H1 (cell line): Measurements from ENCODE around the gene CTXN1. TPM values are rescaled to one million over a fixed set of nuclear protein-coding genes. Genes with fewer than 3 reads are reported as not detected.

Source experiments
- CTCF ChIA-PET: fragments of 300-600 bp; sonication (Branson Sonifier 250); formaldehyde crosslinking; loops from one replicate; lab custom pipeline; 2021; ENCODE audit not compliant: partially characterized antibody; lab: Charles Lee
- POLR2A ChIA-PET: fragments of 300-600 bp; sonication (Branson Sonifier 250); formaldehyde crosslinking; loops from one replicate; lab custom pipeline; 2021; ENCODE audit warnings: inconsistent platforms; ENCODE audit not compliant: partially characterized antibody; lab: Charles Lee
- DNase-seq, 2 experiments: peaks; one replicate each; pipeline versions ENCODE4 v3.0.0 to v3.0.0-alpha.2; 2010 to 2022; ENCODE audit warnings: low spot score in 2 of 2, low read depth in 1 of 2, mixed read lengths in 1 of 2
- FAIRE-seq: peaks from 2 replicates; lab custom pipeline; 2011; peaks lifted over from hg19 to GRCh38; lab: Jason Lieb, UNC
- H2AFZ ChIP-seq: 2 replicates; pipeline ENCODE4 v1.8.1; 2012; ENCODE audit warnings: low read length, inconsistent platforms
- H2AK5ac ChIP-seq: 2 replicates; pipeline ENCODE4 v1.6.1; 2013; ENCODE audit warnings: low read depth, low read length
- H2BK120ac ChIP-seq: replicated peaks from 2 replicates; pipeline ENCODE3; 2013; ENCODE audit warnings: low read depth, low read length, inconsistent platforms
- H2BK12ac ChIP-seq: 2 replicates; pipeline ENCODE4 v1.6.1; 2013; ENCODE audit warnings: low read depth, low read length
- H2BK15ac ChIP-seq: 2 replicates; pipeline ENCODE4 v1.6.1; 2013; ENCODE audit warnings: low read length
- H2BK20ac ChIP-seq: 2 replicates; pipeline ENCODE4 v1.6.1; 2013; ENCODE audit warnings: low read length
- H2BK5ac ChIP-seq: 2 replicates; pipeline ENCODE4 v1.6.1; 2013; ENCODE audit warnings: low read depth, low read length
- H3K14ac ChIP-seq: 2 replicates; pipeline ENCODE4 v1.6.1; 2013; ENCODE audit warnings: inconsistent platforms; ENCODE audit not compliant: insufficient read length
- H3K18ac ChIP-seq: 2 replicates; pipeline ENCODE4 v1.6.1; 2013; ENCODE audit warnings: low read length; ENCODE audit errors: extremely low read depth
- H3K23ac ChIP-seq: 2 replicates; pipeline ENCODE4 v1.6.1; 2013; ENCODE audit warnings: inconsistent platforms; ENCODE audit not compliant: insufficient read length
- H3K23me2 ChIP-seq: 2 replicates; pipeline ENCODE4 v1.6.1; 2013; ENCODE audit warnings: low read depth, low read length
- H3K27ac ChIP-seq: 2 replicates; pipeline ENCODE4 v1.6.1; 2011; ENCODE audit warnings: low read depth, low read length, inconsistent platforms
- H3K27me3 ChIP-seq, 4 experiments: replicated peaks in 1 of 4; 1 replicate in 1 of 4; 2 replicates in 3 of 4; pipeline versions ENCODE4 v1.6.1 to v1.8.1; 2011 to 2013; ENCODE audit warnings: low read length in 3 of 4, mild to moderate bottlenecking in 3 of 4, inconsistent platforms in 2 of 4, mixed read lengths in 2 of 4, moderate library complexity in 1 of 4; ENCODE audit not compliant: control insufficient read depth in 3 of 4, insufficient read depth in 3 of 4; ENCODE audit errors: extremely low read depth in 1 of 4
- H3K36me3 ChIP-seq, 4 experiments: 2 replicates each; pipeline versions ENCODE4 v1.6.1 to v1.8.1; 2011 to 2013; ENCODE audit warnings: mild to moderate bottlenecking in 4 of 4, low read length in 3 of 4, moderate library complexity in 2 of 4, control low read depth in 1 of 4, inconsistent platforms in 1 of 4; ENCODE audit not compliant: insufficient read depth in 4 of 4, control insufficient read depth in 2 of 4
- H3K4ac ChIP-seq: replicated peaks from 2 replicates; pipeline ENCODE3; 2013; ENCODE audit warnings: low read length, low read depth, mixed read lengths, inconsistent platforms; ENCODE audit not compliant: insufficient read length
- H3K4me1 ChIP-seq, 4 experiments: replicated peaks in 1 of 4; 1 replicate in 1 of 4; 2 replicates in 3 of 4; pipeline versions ENCODE4 v1.6.1 to v1.8.1; 2011 to 2013; ENCODE audit warnings: low read length in 3 of 4, inconsistent platforms in 2 of 4, mixed read lengths in 1 of 4; ENCODE audit not compliant: insufficient read depth in 4 of 4, control insufficient read depth in 3 of 4
- H3K4me2 ChIP-seq, 2 experiments: 2 replicates each; pipeline versions ENCODE4 v1.6.1 to v1.8.1; 2011 to 2013; ENCODE audit warnings: low read depth in 2 of 2, low read length in 2 of 2, control low read depth in 1 of 2, inconsistent platforms in 1 of 2, mild to moderate bottlenecking in 1 of 2; ENCODE audit not compliant: insufficient read depth in 1 of 2
- H3K4me3 ChIP-seq, 4 experiments: fragments of 200-600, 300-600 bp in 1 of 4; sonication (generic), shearing (Covaris generic), sonication (Bioruptor Twin) in 1 of 4; 2 replicates each; pipeline versions ENCODE4 v1.5.1 to v1.8.1; 2011 to 2016; ENCODE audit warnings: low read length in 4 of 4, low read depth in 3 of 4, control low read depth in 2 of 4, inconsistent platforms in 2 of 4, mild to moderate bottlenecking in 2 of 4, mixed read lengths in 1 of 4, moderate library complexity in 1 of 4; ENCODE audit not compliant: insufficient read depth in 2 of 4; ENCODE audit errors: extremely low read depth in 1 of 4
- H3K56ac ChIP-seq: replicated peaks from 2 replicates; pipeline ENCODE3; 2013; ENCODE audit warnings: low read depth, mild to moderate bottlenecking, mixed read lengths, low read length, inconsistent platforms; ENCODE audit not compliant: insufficient read length
- H3K79me1 ChIP-seq: 2 replicates; pipeline ENCODE4 v1.6.1; 2013; ENCODE audit warnings: low read depth, low read length, control low read depth
- H3K79me2 ChIP-seq, 2 experiments: 2 replicates each; pipeline versions ENCODE4 v1.6.1 to v1.8.1; 2012 to 2013; ENCODE audit warnings: low read length in 2 of 2, mild to moderate bottlenecking in 2 of 2, inconsistent platforms in 1 of 2; ENCODE audit not compliant: insufficient read depth in 2 of 2, control insufficient read depth in 1 of 2
- H3K9ac ChIP-seq, 4 experiments: replicated peaks in 1 of 4; 1 replicate in 1 of 4; 2 replicates in 3 of 4; pipeline versions ENCODE4 v1.6.1 to v1.8.1; 2011 to 2013; ENCODE audit warnings: low read depth in 3 of 4, low read length in 3 of 4, control low read depth in 2 of 4, mild to moderate bottlenecking in 2 of 4, moderate library complexity in 2 of 4, inconsistent platforms in 1 of 4; ENCODE audit errors: extremely low read depth in 1 of 4
- H3K9me3 ChIP-seq, 2 experiments: 2 replicates each; pipeline versions ENCODE4 v1.6.1 to v1.8.1; 2012 to 2013; ENCODE audit warnings: mild to moderate bottlenecking in 2 of 2, moderate library complexity in 2 of 2, control low read depth in 1 of 2, inconsistent platforms in 1 of 2, low read depth in 1 of 2, low read length in 1 of 2, mixed read lengths in 1 of 2; ENCODE audit not compliant: insufficient read depth in 2 of 2
- H4K20me1 ChIP-seq, 2 experiments: replicated peaks in 1 of 2; 2 replicates each; pipeline versions ENCODE3 to v1.8.1; 2011 to 2013; ENCODE audit warnings: inconsistent platforms in 2 of 2, low read length in 2 of 2, mild to moderate bottlenecking in 1 of 2; ENCODE audit not compliant: insufficient read depth in 2 of 2, control insufficient read depth in 1 of 2
- H4K5ac ChIP-seq: 2 replicates; pipeline ENCODE4 v1.6.1; 2013; ENCODE audit warnings: low read length, low read depth, mixed read lengths, inconsistent platforms; ENCODE audit not compliant: insufficient read length
- H4K8ac ChIP-seq: 2 replicates; pipeline ENCODE4 v1.8.0; 2013; ENCODE audit warnings: mild to moderate bottlenecking, moderate library complexity, low read length, inconsistent platforms; ENCODE audit not compliant: insufficient read depth; ENCODE audit errors: extremely low read depth
- H4K91ac ChIP-seq: replicated peaks from 2 replicates; pipeline ENCODE3; 2013; ENCODE audit warnings: low read length, mixed read lengths, inconsistent platforms; ENCODE audit not compliant: insufficient read length
- KDM1A ChIP-seq: fragments of 200-600, 300-600 bp; sonication (generic); IDR thresholded peaks from 2 replicates; pipeline ENCODE4 v1.7.1; 2016; ENCODE audit warnings: mild to moderate bottlenecking, low read length, borderline replicate concordance
- KDM5A ChIP-seq: fragments of 200-600 bp; IDR thresholded peaks from 2 replicates; pipeline ENCODE4 v1.7.1; 2012; ENCODE audit warnings: mild to moderate bottlenecking, low read length, inconsistent platforms, mixed read lengths
- MAX ChIP-seq: IDR thresholded peaks from 2 replicates; pipeline ENCODE4 v1.6.1; 2012; ENCODE audit warnings: inconsistent platforms
- NANOG ChIP-seq: IDR thresholded peaks from 2 replicates; pipeline ENCODE4 v1.6.1; 2011; ENCODE audit warnings: low read length, low read depth, mild to moderate bottlenecking, inconsistent platforms; ENCODE audit not compliant: insufficient read depth, poor library complexity, severe bottlenecking
- RAD21 ChIP-seq, 2 experiments: IDR thresholded peaks in 1 of 2; conservative IDR thresholded peaks in 1 of 2; 2 replicates each; pipeline ENCODE4 v1.6.1; 2011; ENCODE audit warnings: low read depth in 2 of 2, low read length in 2 of 2, improper control_type of control experiment in 1 of 2, inconsistent platforms in 1 of 2, mild to moderate bottlenecking in 1 of 2, moderate library complexity in 1 of 2
- RBBP5 ChIP-seq: IDR thresholded peaks from 2 replicates; pipeline ENCODE4 v1.7.1; 2012; ENCODE audit warnings: low read depth, mild to moderate bottlenecking, inconsistent platforms, low read length, moderate library complexity, borderline replicate concordance
- RNF2 ChIP-seq: fragments of 200-900, 300-1000 bp; sonication (generic); IDR thresholded peaks from 2 replicates; pipeline ENCODE4 v1.7.1; 2016; ENCODE audit warnings: borderline replicate concordance, low read depth, mild to moderate bottlenecking, antibody characterized with exemption, low read length; ENCODE audit not compliant: poor library complexity, severe bottlenecking; ENCODE audit errors: missing control alignments
- RXRA ChIP-seq: IDR thresholded peaks from 2 replicates; pipeline ENCODE4 v1.6.1; 2011; ENCODE audit warnings: low read depth, mild to moderate bottlenecking, low read length, moderate library complexity; ENCODE audit not compliant: insufficient read depth
- TAF7 ChIP-seq: optimal IDR thresholded peaks from 2 replicates; pipeline ENCODE3; 2011; ENCODE audit warnings: low read depth, mild to moderate bottlenecking, inconsistent platforms, low read length, moderate library complexity, borderline replicate concordance
- TBP ChIP-seq: IDR thresholded peaks from 2 replicates; pipeline ENCODE4 v1.6.1; 2011; ENCODE audit warnings: low read depth, low read length, improper control_type of control experiment
- YY1 ChIP-seq: IDR thresholded peaks from 2 replicates; pipeline ENCODE4 v1.6.1; 2011; ENCODE audit warnings: low read depth, mild to moderate bottlenecking, low read length
- WGBS, 2 experiments: shearing (Covaris generic) in 1 of 2; methylation state at CpG; one replicate each; pipeline versions ENCODE4 v1.1.6 to v1.1.7; 2013 to 2015; ENCODE audit warnings: low lambda C conversion rate in 2 of 2, mixed read lengths in 2 of 2, inconsistent platforms in 1 of 2, low coverage in 1 of 2, missing lambda C conversion rate in 1 of 2; ENCODE audit not compliant: insufficient replicate concordance in 2 of 2, insufficient coverage in 1 of 2, insufficient read length in 1 of 2; ENCODE audit errors: extremely low coverage in 1 of 2, missing lambda C conversion rate in 1 of 2; 5-methylcytosine and 5-hydroxymethylcytosine counted together
- polyA plus RNA-seq, 7 experiments: library from polyadenylated mRNA; depleted of rRNA in 3 of 7; stranded (reverse) in 5 of 7; unstranded in 2 of 7; fragments of >200 nt in 5 of 7; fragments of 200-250 nt in 2 of 7; gene quantifications; 1 replicate in 5 of 7; 2 replicates in 1 of 7; 4 replicates in 1 of 7; pipeline versions ENCODE4 v1.2.1 to v1.2.3, GENCODE V29; 2011 to 2013; ENCODE audit warnings: missing spikeins in 2 of 7, mixed read lengths in 2 of 7
- total RNA-seq: library from RNA; stranded (reverse); fragmentation: NEBNext Ultra II Directional; extraction: Animal tissue kit (Norgen Biotek cat#: 25700); gene quantifications from 2 replicates; pipeline ENCODE4 v1.2.1, GENCODE V29; 2021

Gene CTXN1
- total and polyA plus RNA-seq, 2 of the 8 experiments (the other 6 are each of a cell fraction or from before 2014, with no cell fraction given): 16.4 to 58.0 TPM

- no peak overlapping the region for H3K18ac ChIP-seq
- DNase-seq (no peak), FAIRE-seq (no peak)
- H2AK5ac ChIP-seq: no peak overlapping the region
- no peak overlapping the region for H2AFZ ChIP-seq
- H3K23me2 ChIP-seq: peaks cover 5% of the 10 kb centered on the region; the same call in 1 of the 2 replicates
- H3K79me2 ChIP-seq: peaks cover 0 to 2% of the 10 kb centered on the region in 2 experiments; a peak in 1 of 4 replicates
- H2BK5ac ChIP-seq: no peak overlapping the region
- no peak overlapping the region for H3K4me2 ChIP-seq
- peaks cover 5 to 20% of the 10 kb centered on the region in 2 experiments for H4K20me1 ChIP-seq
- H4K91ac ChIP-seq: no peak overlapping the region
- no peak overlapping the region for H3K4me3 ChIP-seq
- no peaks in the 10 kb centered on the region for H3K9me3 ChIP-seq
- H2BK120ac ChIP-seq: no peak overlapping the region
- H3K36me3 ChIP-seq: peaks cover 5 to 30% (median 16%) of the 10 kb centered on the region in 4 experiments; a peak in 4 of 8 replicates
- no peak overlapping the region for H3K23ac ChIP-seq
- no peak overlapping the region for H4K8ac ChIP-seq
- H3K4me1 ChIP-seq: peaks cover 0 to 3% (median 2%) of the 10 kb centered on the region in 4 experiments; a peak in 4 of 7 replicates
- no peak overlapping the region for H3K14ac ChIP-seq
- no peak overlapping the region for H3K4ac ChIP-seq
- H2BK12ac ChIP-seq: no peak overlapping the region
- no peak overlapping the region for H3K56ac ChIP-seq
- H3K9ac ChIP-seq: no peak overlapping the region
- H3K27ac ChIP-seq: no peak overlapping the region
- no peak overlapping the region for H2BK20ac ChIP-seq
- H2BK15ac ChIP-seq: no peak overlapping the region
- peaks cover 12 to 27% (median 22%) of the 10 kb centered on the region in 4 experiments; a peak in 6 of 7 replicates for H3K27me3 ChIP-seq
- ChIA-PET POLR2A (interaction anchor here (1.4 to 2.3 kb wide), 5 partner anchors 9 to 43 kb away, joined by 3 to 8 read pairs (median 7); partner anchors contain the start of gene MAP2K7), CTCF (interaction anchor here (1.2 to 2.3 kb wide), 10 partner anchors 9 to 59 kb away, joined by 3 to 9 read pairs (median 4); no protein-coding TSS in a partner anchor)
- no peak overlapping the region for H4K5ac ChIP-seq
- 0 out of 2 replicates have a peak, but pooled peaks cover 2% of the 10 kb centered on the region for H3K79me1 ChIP-seq
- WGBS, 2 experiments: 95% methylated on average over 15 of the region's 31 CpGs; no CpG with 5 or more reads in 1 of the 2 experiments
- TF ChIP-seq TBP (no peak), RBBP5 (no peak), TAF7 (no peak), RXRA (no peak), RAD21 (IDR thresholded peaks at IDR 0.05 in 1 of 2, conservative IDR thresholded peaks at IDR 0.05 in 1 of 2; ENCODE audit: low read depth in 2 of 2, low read length in 2 of 2) (no peak), KDM1A (no peak), MAX (no peak), KDM5A (no peak), YY1 (no peak), RNF2 (no peak), NANOG (no peak)
Measured at GRCh38 chr19:7912144-7912696, 13.7 kb downstream of the CTXN1 start.
